T-cell (primary cell): ENCODE results near the gene COA8. TPM values are rescaled to one million over a fixed set of nuclear protein-coding genes. Genes with fewer than 3 reads are reported as not detected.
A peak's percentile ranks its signal among the peaks of the same experiment; 100 is the strongest.

Experiments used
- ATAC-seq, 4 experiments: fragments of 200-7000 bp in 3 of 4; fragments of 150-1000 bp in 1 of 4; cut with Tn5 transposase; replicated peaks in 1 of 4; 1 replicate in 3 of 4; 2 replicates in 1 of 4; pipeline ENCODE4 v1.10.0; 2021; ENCODE audit warnings: moderate library complexity in 3 of 4, mild to moderate bottlenecking in 2 of 4, moderate number of reproducible peaks in 1 of 4
- CTCF ChIA-PET, 2 donors: fragments of 300-600 bp; sonication (Branson Sonifier 250); formaldehyde crosslinking; loops; one replicate each; lab custom pipeline; 2022; ENCODE audit warnings: antibody characterized with exemption in 2 of 2; lab: Charles Lee
- POLR2A ChIA-PET, 2 donors: fragments of 300-600 bp; sonication (Branson Sonifier 250); formaldehyde crosslinking; loops; one replicate each; lab custom pipeline; 2022; ENCODE audit warnings: antibody characterized with exemption in 2 of 2; lab: Charles Lee
- DNase-seq, 35 experiments: peaks; one replicate each; pipeline versions ENCODE4 v3.0.0 to v3.0.0-alpha.2; 2013 to 2023
- H3K27ac ChIP-seq: one replicate; pipeline ENCODE4 v1.5.1; 2013; ENCODE audit warnings: low read length
- H3K27me3 ChIP-seq, 2 experiments: replicated peaks in 1 of 2; 1 replicate in 1 of 2; 2 replicates in 1 of 2; pipeline versions ENCODE4 v1.6.1 to v1.7.0; 2013; ENCODE audit warnings: low read length in 1 of 2, mixed read lengths in 1 of 2; ENCODE audit not compliant: control insufficient read depth in 2 of 2, insufficient read depth in 2 of 2; ENCODE audit errors: extremely low read depth in 1 of 2
- H3K36me3 ChIP-seq, 2 donors: 1 replicate in 1 of 2; 2 replicates in 1 of 2; pipeline versions ENCODE4 v1.6.1 to v1.7.0; 2013; ENCODE audit warnings: low read length in 1 of 2; ENCODE audit not compliant: control insufficient read depth in 2 of 2, insufficient read depth in 1 of 2; ENCODE audit errors: extremely low read depth in 1 of 2
- H3K4me1 ChIP-seq, 2 experiments: 1 replicate in 1 of 2; 2 replicates in 1 of 2; pipeline versions ENCODE4 v1.6.1 to v1.7.0; 2013; ENCODE audit warnings: low read length in 2 of 2, mixed read lengths in 1 of 2; ENCODE audit not compliant: insufficient read depth in 2 of 2, control insufficient read depth in 1 of 2; ENCODE audit errors: extremely low read depth in 1 of 2
- H3K4me3 ChIP-seq, 2 donors: 1 replicate in 1 of 2; 2 replicates in 1 of 2; pipeline versions ENCODE4 v1.5.1 to v1.7.0; 2013; ENCODE audit warnings: mild to moderate bottlenecking in 2 of 2, low read length in 1 of 2, moderate library complexity in 1 of 2; ENCODE audit not compliant: control insufficient read depth in 1 of 2; ENCODE audit errors: extremely low read depth in 1 of 2
- H3K9me3 ChIP-seq: 2 replicates; pipeline ENCODE4 v1.7.0; 2013
- H3K27ac Mint-ChIP-seq, 2 donors: one replicate each; pipeline ENCODE4 v1.8.0; 2020 to 2021; ENCODE audit warnings: mild to moderate bottlenecking in 2 of 2, mixed read lengths in 2 of 2
- H3K27me3 Mint-ChIP-seq, 2 donors: one replicate each; pipeline ENCODE4 v1.8.0; 2021 to 2022; ENCODE audit warnings: mixed read lengths in 2 of 2
- H3K36me3 Mint-ChIP-seq: one replicate; pipeline ENCODE4 v1.8.0; 2021; ENCODE audit warnings: mixed read lengths
- H3K4me1 Mint-ChIP-seq, 3 donors: one replicate each; pipeline ENCODE4 v1.8.0; 2020 to 2022; ENCODE audit warnings: mixed read lengths in 3 of 3, mild to moderate bottlenecking in 1 of 3
- H3K4me3 Mint-ChIP-seq, 3 donors: one replicate each; pipeline ENCODE4 v1.8.0; 2020 to 2022; ENCODE audit warnings: mild to moderate bottlenecking in 3 of 3, mixed read lengths in 3 of 3, moderate library complexity in 3 of 3
- H3K9me3 Mint-ChIP-seq, 3 donors: one replicate each; pipeline ENCODE4 v1.8.0; 2020 to 2022; ENCODE audit warnings: mixed read lengths in 3 of 3
- WGBS: methylation state at CpG from one replicate; pipeline ENCODE4 v1.1.5; 2013; ENCODE audit warnings: missing lambda C conversion rate; ENCODE audit not compliant: insufficient coverage; 5-methylcytosine and 5-hydroxymethylcytosine counted together
- total RNA-seq, 35 experiments: library from RNA in 6 of 35; stranded (reverse) in 6 of 35; fragments of 120-200 nt in 1 of 35; gene quantifications; one replicate each; pipeline versions ENCODE4 v1.2.1 to v1.2.4 and lab custom pipeline; 2013 to 2026

The COA8 gene
- total RNA-seq, 5 donors from 2014 or later (not counting 1 experiment from before 2014, with no cell fraction given): 17.7 to 27.5 (median 22.3) TPM

DNA sequence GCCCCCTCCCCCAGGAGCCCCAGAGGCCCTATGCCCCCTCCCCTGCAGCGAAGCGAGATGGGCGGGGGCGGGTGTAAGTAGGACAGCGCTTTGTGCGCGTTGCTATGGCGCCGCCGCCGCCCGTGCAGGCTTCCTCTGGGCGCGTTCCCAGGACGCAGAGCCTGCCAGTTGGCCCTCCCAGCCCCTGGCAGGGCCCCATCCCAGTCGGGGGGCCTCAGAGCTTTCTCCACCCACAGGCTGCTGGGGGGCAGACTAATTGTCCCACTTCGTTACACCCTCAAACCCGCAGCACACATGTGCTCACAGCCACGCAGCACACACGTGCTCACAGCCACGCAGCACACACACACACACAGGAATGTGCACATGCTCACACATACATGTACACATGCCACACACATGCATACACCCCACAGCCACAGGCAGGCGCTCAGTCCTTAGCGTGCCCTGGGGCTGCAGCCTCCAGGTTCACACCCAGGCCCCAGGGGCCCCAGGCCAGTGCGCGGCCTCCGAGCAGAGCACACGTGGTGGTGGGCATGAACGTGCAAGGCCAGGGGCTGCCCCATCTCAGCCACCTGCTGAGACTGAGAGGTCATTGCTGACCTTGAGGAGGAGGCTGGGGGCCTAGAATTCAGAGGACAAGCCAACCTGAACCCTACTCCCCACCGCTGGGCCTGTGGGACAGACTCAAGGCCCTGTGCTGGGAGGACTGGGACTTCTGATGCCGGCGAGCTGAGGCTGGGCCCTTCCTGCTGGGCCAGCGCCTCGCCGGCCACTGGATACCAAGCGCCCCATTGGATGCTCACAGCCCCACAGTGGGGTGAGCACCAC is 18.2 kb upstream of the COA8 start:
- POLR2A ChIA-PET: no interaction called here

DNA sequence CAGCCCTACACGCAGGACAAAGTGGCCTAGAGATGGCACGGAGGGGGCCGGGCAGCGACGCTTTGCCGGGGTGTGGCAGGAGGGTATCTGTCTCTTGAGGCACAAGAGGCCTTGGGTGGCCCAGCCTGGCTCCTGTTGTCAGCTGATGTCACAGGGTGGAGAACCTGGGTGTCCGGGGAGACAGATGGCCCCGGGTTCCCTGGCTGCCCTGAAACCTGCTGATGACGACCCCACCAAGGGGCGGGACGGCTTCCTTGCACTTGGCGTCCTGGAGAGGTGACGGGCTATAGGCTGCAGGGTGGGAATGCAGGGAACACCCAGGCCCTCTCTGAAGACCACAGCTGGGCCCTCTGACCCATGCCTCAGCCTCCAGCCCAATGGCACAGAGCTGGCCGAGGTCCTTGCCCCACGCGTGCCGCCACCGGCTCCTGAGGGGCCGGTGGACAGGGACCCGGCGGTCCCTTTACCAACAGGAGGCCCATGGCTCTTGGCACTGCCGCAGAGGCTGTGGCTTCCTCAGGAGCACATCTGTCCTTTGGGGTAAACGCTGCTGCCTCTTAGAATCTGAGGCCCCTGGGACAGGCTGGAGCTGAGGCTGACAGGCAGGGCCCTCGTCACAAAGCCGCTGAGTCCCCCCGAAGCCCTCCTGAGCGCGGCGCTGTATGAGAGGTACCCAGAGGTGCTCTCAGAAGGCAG is 17.4 kb upstream of the COA8 start:
- Mint-ChIP-seq H3K36me3 (no peaks in the 10 kb centered on the region), H3K4me1 (peaks cover 0 to 2% (median 0%) of the 10 kb centered on the region in 3 donors), H3K9me3 (no peaks in the 10 kb centered on the region), H3K4me3 (no peak overlapping the region), H3K27ac (no peak overlapping the region), H3K27me3 (peaks cover 0 to 1% of the 10 kb centered on the region in 2 donors)
- CTCF ChIA-PET: interaction anchor here in 1 of 2 donors (0.9 kb wide), 1 partner anchor 12 kb away, joined by 3 read pairs; no protein-coding TSS in a partner anchor
- Histone ChIP-seq H3K4me1 (peaks cover 0 to 7% of the 10 kb centered on the region in 2 experiments), H3K4me3 (no peak overlapping the region), H3K36me3 (no peaks in the 10 kb centered on the region), H3K27ac (no peak overlapping the region), H3K27me3 (peaks cover 0 to 52% of the 10 kb centered on the region in 2 experiments), H3K9me3 (no peaks in the 10 kb centered on the region)
- POLR2A ChIA-PET: no interaction called here
- WGBS: 91% methylated on average over 29 of the region's 29 CpGs
- ATAC-seq: no peak
- DNase-seq: no peak

More for the DNA sequence above, 18.2 kb upstream of the COA8 start:
- no peak overlapping the region for H3K27ac ChIP-seq
- 79% methylated on average over 34 of the region's 35 CpGs for WGBS
- DNase-seq (no peak), ATAC-seq (no peak)
- no peak overlapping the region for H3K4me3 ChIP-seq
- no peaks in the 10 kb centered on the region for H3K36me3 ChIP-seq
- H3K27me3 ChIP-seq: peaks cover 0 to 53% of the 10 kb centered on the region in 2 experiments
- Mint-ChIP-seq H3K4me1 (peaks cover 0 to 2% (median 0%) of the 10 kb centered on the region in 3 donors), H3K4me3 (no peak overlapping the region), H3K27me3 (peaks cover 0 to 3% of the 10 kb centered on the region in 2 donors), H3K27ac (no peak overlapping the region), H3K36me3 (no peaks in the 10 kb centered on the region), H3K9me3 (no peaks in the 10 kb centered on the region)
- H3K9me3 ChIP-seq: no peaks in the 10 kb centered on the region
- CTCF ChIA-PET: no interaction called here
- H3K4me1 ChIP-seq: peaks cover 0 to 7% of the 10 kb centered on the region in 2 experiments

DNA sequence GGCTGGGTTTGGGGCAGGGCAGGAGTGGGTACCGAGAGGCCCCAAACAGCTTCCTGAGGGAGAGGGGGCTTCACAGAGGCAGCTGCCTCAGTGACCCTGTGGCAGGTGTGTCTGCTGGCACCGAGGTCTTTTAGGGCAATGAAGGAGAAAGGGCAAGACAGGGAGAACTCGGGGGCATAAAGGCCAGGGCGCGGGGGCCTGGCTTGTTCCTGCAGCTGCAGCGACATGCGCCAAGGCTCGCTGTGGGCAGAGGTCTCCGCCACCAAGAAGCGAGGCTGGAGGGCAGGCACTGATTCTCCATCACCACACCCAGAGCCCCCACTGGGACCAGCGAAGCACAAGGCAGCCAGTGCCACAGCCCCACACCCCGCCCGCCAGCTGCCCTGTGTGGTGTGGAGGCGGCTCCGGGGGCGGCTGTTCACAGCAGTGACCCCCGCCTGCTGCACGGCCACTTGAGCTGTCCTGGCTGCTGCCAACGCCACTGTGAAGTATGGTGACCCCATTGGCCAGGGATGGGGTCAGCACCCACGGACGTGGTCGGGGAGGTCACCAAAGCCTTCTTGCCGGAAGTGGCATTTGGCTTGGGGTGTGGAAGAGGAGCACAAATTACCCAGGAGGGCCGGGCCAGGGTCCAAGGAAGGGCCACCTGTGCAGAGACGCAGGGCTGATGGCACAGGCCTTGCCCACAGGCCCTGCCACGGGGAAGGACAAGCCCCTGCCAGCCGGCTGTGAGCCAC is 16.7 kb upstream of the COA8 start:
- POLR2A ChIA-PET: no interaction called here
- WGBS: 87% methylated on average over 20 of the region's 27 CpGs
- ATAC-seq (no peak), DNase-seq (no peak)
- Mint-ChIP-seq H3K36me3 (no peaks in the 10 kb centered on the region), H3K27me3 (no peaks in the 10 kb centered on the region), H3K4me1 (peaks cover 0 to 2% (median 0%) of the 10 kb centered on the region in 3 donors), H3K27ac (no peak overlapping the region), H3K9me3 (no peaks in the 10 kb centered on the region), H3K4me3 (no peak overlapping the region)
- peaks cover 0 to 45% of the 10 kb centered on the region in 2 experiments for H3K27me3 ChIP-seq
- no peaks in the 10 kb centered on the region for H3K9me3 ChIP-seq
- CTCF ChIA-PET: interaction anchor here in 1 of 2 donors (0.9 kb wide), 1 partner anchor 11 kb away, joined by 3 read pairs; no protein-coding TSS in a partner anchor
- H3K27ac ChIP-seq: no peak overlapping the region
- peaks cover 0 to 7% of the 10 kb centered on the region in 2 experiments for H3K4me1 ChIP-seq
- H3K36me3 ChIP-seq: no peaks in the 10 kb centered on the region
- no peak overlapping the region for H3K4me3 ChIP-seq

DNA sequence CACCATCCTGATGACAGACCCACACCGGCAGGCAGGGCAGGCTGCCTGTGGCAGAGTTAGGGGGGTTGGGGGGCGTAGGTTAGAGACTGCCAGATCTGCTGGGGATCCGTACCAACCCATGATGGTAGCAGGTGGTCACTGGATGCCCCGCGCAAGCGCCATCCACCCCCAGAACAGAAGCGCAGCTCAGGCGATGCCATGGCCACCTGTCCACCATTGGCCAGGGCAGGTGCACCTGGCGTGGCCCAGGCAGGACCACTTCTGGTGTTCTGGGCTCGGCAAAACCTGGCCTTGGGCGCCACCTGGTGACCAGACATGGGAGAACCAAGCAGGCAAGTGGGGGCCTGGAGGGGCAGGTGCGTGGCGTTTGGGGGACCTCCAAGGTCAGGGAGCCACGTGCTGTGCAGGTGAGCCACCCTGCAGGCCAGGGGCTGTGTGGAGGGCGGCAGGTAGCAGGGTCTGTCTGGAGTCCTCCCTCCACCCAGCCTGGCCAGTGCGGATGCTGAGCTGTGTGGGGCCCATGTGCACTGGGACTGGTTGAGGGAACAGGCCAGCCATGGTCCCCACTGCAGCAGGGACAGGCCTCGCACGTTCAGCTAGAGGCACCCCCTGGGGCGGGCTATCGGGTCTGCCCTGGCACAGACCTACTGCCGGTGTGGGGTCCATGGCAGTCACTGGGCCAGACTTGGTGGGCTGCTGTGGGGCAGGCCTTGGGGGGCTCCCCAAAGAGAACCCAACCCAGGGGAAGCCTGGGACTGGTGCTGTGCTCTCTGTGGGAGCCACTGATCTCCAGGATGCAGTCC is 15.9 kb upstream of the COA8 start:
- CTCF ChIA-PET: interaction anchor here in 1 of 2 donors (1.3 kb wide), 1 partner anchor 48 kb away, joined by 4 read pairs; no protein-coding TSS in a partner anchor
- H3K4me3 Mint-ChIP-seq: no peak overlapping the region

DNA sequence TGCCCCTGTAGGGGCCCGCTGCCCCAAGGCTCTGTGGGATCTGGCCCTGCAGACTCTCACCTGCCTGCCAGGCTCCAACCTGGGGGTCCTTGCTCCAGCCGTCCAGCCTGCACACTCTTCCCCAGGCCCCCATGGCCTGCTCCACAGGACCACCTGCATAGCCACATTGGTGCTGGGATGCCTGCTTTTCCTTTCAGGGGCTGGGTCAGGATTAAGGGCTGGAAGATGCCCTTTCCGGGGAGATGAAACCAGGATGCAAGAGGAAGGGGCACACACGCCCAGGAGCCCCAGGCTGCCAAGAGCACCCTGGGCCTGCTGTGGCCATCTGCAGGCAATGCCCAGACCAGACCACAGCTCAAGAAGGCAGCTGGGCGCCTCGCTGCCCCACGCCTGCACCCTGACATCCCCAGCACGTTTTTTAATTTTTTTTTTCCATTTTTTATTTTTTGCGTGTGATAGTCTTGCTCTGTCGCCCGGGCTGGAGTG is 15.3 kb upstream of the COA8 start:
- H3K36me3 ChIP-seq: no peaks in the 10 kb centered on the region

More for the DNA sequence above, 15.9 kb upstream of the COA8 start:
- Histone ChIP-seq H3K9me3 (no peaks in the 10 kb centered on the region), H3K27ac (no peak overlapping the region), H3K4me3 (no peak overlapping the region), H3K27me3 (peaks cover 0 to 37% of the 10 kb centered on the region in 2 experiments), H3K4me1 (peaks cover 0 to 7% of the 10 kb centered on the region in 2 experiments), H3K36me3 (no peaks in the 10 kb centered on the region)
- POLR2A ChIA-PET: no interaction called here
- peak; percentile 72 to 84 (median 75) for ATAC-seq
- no peaks in the 10 kb centered on the region for H3K36me3 Mint-ChIP-seq
- peaks cover 0 to 2% (median 0%) of the 10 kb centered on the region in 3 donors for H3K4me1 Mint-ChIP-seq
- H3K27me3 Mint-ChIP-seq: no peaks in the 10 kb centered on the region
- WGBS: 18% methylated on average over 17 of the region's 21 CpGs
- peak in 34 of 35 experiments; percentile 43 to 85 (median 70) for DNase-seq
- no peaks in the 10 kb centered on the region for H3K9me3 Mint-ChIP-seq
- no peak overlapping the region for H3K27ac Mint-ChIP-seq

More for the DNA sequence above, 15.3 kb upstream of the COA8 start:
- no peaks in the 10 kb centered on the region for H3K27me3 Mint-ChIP-seq
- no peaks in the 10 kb centered on the region for H3K9me3 ChIP-seq
- H3K27ac ChIP-seq: no peak overlapping the region
- POLR2A ChIA-PET: no interaction called here
- no peak for ATAC-seq
- peaks cover 0 to 2% (median 0%) of the 10 kb centered on the region in 3 donors for H3K4me1 Mint-ChIP-seq
- H3K27me3 ChIP-seq: peaks cover 0 to 31% of the 10 kb centered on the region in 2 experiments
- no peak for DNase-seq
- peaks cover 0 to 7% of the 10 kb centered on the region in 2 experiments for H3K4me1 ChIP-seq
- no peaks in the 10 kb centered on the region for H3K9me3 Mint-ChIP-seq
- no peaks in the 10 kb centered on the region for H3K36me3 Mint-ChIP-seq
- H3K4me3 ChIP-seq: no peak overlapping the region
- H3K4me3 Mint-ChIP-seq: no peak overlapping the region
- CTCF ChIA-PET: interaction anchor here in 1 of 2 donors (0.8 to 1.3 kb wide), 2 partner anchors 29 to 49 kb away, joined by 4 read pairs; no protein-coding TSS in a partner anchor
- WGBS: 89% methylated on average over 11 of the region's 11 CpGs
- H3K27ac Mint-ChIP-seq: no peak overlapping the region
